HCT116 (cell line): ENCODE data around the gene TTC9B. TPM values are rescaled to one million over a fixed set of nuclear protein-coding genes. Genes with fewer than 3 reads are reported as not detected.

ENCODE experiments used
- ATAC-seq: fragments of 200-7000 bp; cut with Tn5 transposase; 2 replicates; pipeline ENCODE4 v1.9.1; 2020; ENCODE audit warnings: mild to moderate bottlenecking, moderate library complexity
- BruUV-seq: library from RNA; stranded (reverse); fragments of 400-500 nt; replicated peaks from 2 replicates; lab custom pipeline; 2021; lab: Mats Ljungman, UMichigan
- CTCF ChIA-PET: fragments of 300-600 bp; sonication (Branson Sonifier 250); formaldehyde crosslinking; loops from one replicate; lab custom pipeline; 2021; ENCODE audit warnings: antibody characterized with exemption; lab: Charles Lee
- POLR2A ChIA-PET: fragments of 300-600, 350-600 bp; sonication (Branson Sonifier 250); formaldehyde crosslinking; loops from one replicate; lab custom pipeline; 2021; ENCODE audit warnings: antibody characterized with exemption; lab: Charles Lee
- RAD21 ChIA-PET, 2 experiments: fragments of 300-600 bp; sonication (Branson Sonifier 250); formaldehyde crosslinking; loops; one replicate each; lab custom pipeline; 2023; ENCODE audit warnings: low total read pairs in 2 of 2; ENCODE audit not compliant: uncharacterized antibody in 2 of 2, unreplicated experiment in 2 of 2, low non-redundant PET in 1 of 2; lab: Charles Lee
- DNase-seq: peaks from one replicate; pipeline ENCODE4 v3.0.0-alpha.2; 2010; ENCODE audit warnings: low read depth, low spot score
- H2AFZ ChIP-seq: fragments of 200-600 bp; shearing (Covaris generic), sonication (generic); 2 replicates; pipeline ENCODE4 v1.6.1; 2017; ENCODE audit warnings: low read depth, mixed run types, mixed read lengths, antibody characterized with exemption, low read length; ENCODE audit not compliant: poor library complexity, severe bottlenecking
- H3K27ac ChIP-seq: 2 replicates; pipeline ENCODE4 v1.5.1; 2012; ENCODE audit warnings: low read depth, low read length
- H3K27me3 ChIP-seq: fragments of 200-600 bp; sonication (generic); 2 replicates; pipeline ENCODE4 v1.6.1; 2016; ENCODE audit warnings: mixed run types, low read length, mixed read lengths; ENCODE audit not compliant: insufficient read depth
- H3K36me3 ChIP-seq, 2 experiments: fragments of 200-500 bp in 1 of 2; fragments of 200-600 bp in 1 of 2; sonication (Bioruptor generic) in 1 of 2; sonication (generic) in 1 of 2; 2 replicates each; pipeline versions ENCODE4 v1.5.1 to v1.6.1; 2014 to 2016; ENCODE audit warnings: low read length in 2 of 2, inconsistent platforms in 1 of 2, mixed read lengths in 1 of 2, mixed run types in 1 of 2; ENCODE audit not compliant: insufficient read depth in 2 of 2, control insufficient read depth in 1 of 2
- H3K4me1 ChIP-seq, 2 experiments: fragments of 200-600 bp in 1 of 2; sonication (generic) in 1 of 2; 2 replicates each; pipeline versions ENCODE4 v1.5.1 to v1.6.1; 2012 to 2017; ENCODE audit warnings: low read length in 2 of 2, inconsistent platforms in 1 of 2, mild to moderate bottlenecking in 1 of 2, mixed read lengths in 1 of 2, mixed run types in 1 of 2, moderate library complexity in 1 of 2; ENCODE audit not compliant: insufficient read depth in 2 of 2, control insufficient read depth in 1 of 2
- H3K4me2 ChIP-seq: fragments of 200-600 bp; sonication (generic); 2 replicates; pipeline ENCODE4 v1.6.1; 2017; ENCODE audit warnings: mixed run types, low read length, mixed read lengths
- H3K4me3 ChIP-seq, 2 experiments: fragments of 200-600 bp in 1 of 2; sonication (generic) in 1 of 2; replicated peaks in 1 of 2; 2 replicates each; pipeline ENCODE4 v1.5.1; 2011 to 2016; ENCODE audit warnings: low read length in 2 of 2, control low read depth in 1 of 2, low read depth in 1 of 2, mild to moderate bottlenecking in 1 of 2, mixed read lengths in 1 of 2, mixed run types in 1 of 2
- H3K79me2 ChIP-seq: fragments of 200-600 bp; sonication (generic); 2 replicates; pipeline ENCODE4 v1.6.1; 2017; ENCODE audit warnings: mild to moderate bottlenecking, mixed run types, low read length, moderate library complexity, mixed read lengths; ENCODE audit not compliant: insufficient read depth
- H3K9ac ChIP-seq: fragments of 200-600 bp; sonication (generic); 2 replicates; pipeline ENCODE4 v1.6.1; 2016; ENCODE audit warnings: low read length, mixed read lengths
- H3K9me2 ChIP-seq: fragments of 200-600 bp; sonication (generic), shearing (Covaris generic); 2 replicates; pipeline ENCODE4 v1.6.1; 2017; ENCODE audit warnings: mixed run types, mild to moderate bottlenecking, moderate library complexity; ENCODE audit not compliant: insufficient read depth
- H3K9me3 ChIP-seq, 2 experiments: fragments of 200-500 bp in 1 of 2; fragments of 200-600 bp in 1 of 2; sonication (Bioruptor generic) in 1 of 2; sonication (generic) in 1 of 2; 2 replicates each; pipeline ENCODE4 v1.6.1; 2014 to 2017; ENCODE audit warnings: low read length in 2 of 2, mixed read lengths in 2 of 2, inconsistent platforms in 1 of 2, low read depth in 1 of 2, mild to moderate bottlenecking in 1 of 2, mixed run types in 1 of 2, moderate library complexity in 1 of 2; ENCODE audit not compliant: control insufficient read depth in 1 of 2, insufficient read depth in 1 of 2
- H4K20me1 ChIP-seq: fragments of 200-600 bp; sonication (generic), shearing (Covaris generic); 2 replicates; pipeline ENCODE4 v1.6.1; 2017; ENCODE audit warnings: mixed run types, mild to moderate bottlenecking, moderate library complexity; ENCODE audit not compliant: insufficient read depth
- EGR1 ChIP-seq: IDR thresholded peaks from 2 replicates; pipeline ENCODE4 v1.6.1; 2012; ENCODE audit warnings: low read depth
- POLR2AphosphoS5 ChIP-seq: IDR thresholded peaks from 2 replicates; pipeline ENCODE4 v1.6.1; 2011; ENCODE audit warnings: mild to moderate bottlenecking, low read depth, low read length, moderate library complexity
- SRF ChIP-seq: IDR thresholded peaks from 2 replicates; pipeline ENCODE4 v1.6.1; 2012; ENCODE audit warnings: low read depth
- TCF7L2 ChIP-seq: IDR thresholded peaks from 2 replicates; pipeline ENCODE4 v1.7.0; 2011; ENCODE audit warnings: borderline replicate concordance, inconsistent platforms; ENCODE audit not compliant: insufficient read depth, insufficient read length; ENCODE audit errors: extremely low read depth
- YY1 ChIP-seq: IDR thresholded peaks from 2 replicates; pipeline ENCODE4 v1.6.1; 2011; ENCODE audit warnings: low read length, low read depth, moderate library complexity, mild to moderate bottlenecking; ENCODE audit not compliant: insufficient replicate concordance; ENCODE audit errors: extremely low read depth
- intact Hi-C: fragments of 100-400 bp; cut with micrococcal nuclease; formaldehyde crosslinking; loops from 2 replicates; pipeline ENCODE4 v1.10.0; 2022
- total RNA-seq: library from RNA; stranded (reverse); gene quantifications from one replicate; pipeline ENCODE4 v1.2.1, GENCODE V29; 2021; ENCODE audit not compliant: unreplicated experiment
- TF ChIP-seq, protein P1 (sequence below), 3 experiments: fragments of 200-600 bp in 1 of 3; sonication (generic) in 1 of 3; IDR thresholded peaks in 2 of 3; conservative IDR thresholded peaks in 1 of 3; 2 replicates each; pipeline ENCODE4 v1.5.1; 2012 to 2017; ENCODE audit warnings: low read depth in 2 of 3, low read length in 2 of 3, antibody characterized with exemption in 1 of 3, borderline replicate concordance in 1 of 3, control low read depth in 1 of 3, mild to moderate bottlenecking in 1 of 3, mixed read lengths in 1 of 3, mixed run types in 1 of 3, moderate library complexity in 1 of 3; ENCODE audit not compliant: insufficient read depth in 1 of 3
- TF ChIP-seq, protein P2 (sequence below): IDR thresholded peaks from 2 replicates; pipeline ENCODE4 v1.6.1; 2012

TTC9B gene
- total RNA-seq, 1 experiment from 2014 or later: 1.7 TPM

- TF ChIP-seq, protein P1, sequence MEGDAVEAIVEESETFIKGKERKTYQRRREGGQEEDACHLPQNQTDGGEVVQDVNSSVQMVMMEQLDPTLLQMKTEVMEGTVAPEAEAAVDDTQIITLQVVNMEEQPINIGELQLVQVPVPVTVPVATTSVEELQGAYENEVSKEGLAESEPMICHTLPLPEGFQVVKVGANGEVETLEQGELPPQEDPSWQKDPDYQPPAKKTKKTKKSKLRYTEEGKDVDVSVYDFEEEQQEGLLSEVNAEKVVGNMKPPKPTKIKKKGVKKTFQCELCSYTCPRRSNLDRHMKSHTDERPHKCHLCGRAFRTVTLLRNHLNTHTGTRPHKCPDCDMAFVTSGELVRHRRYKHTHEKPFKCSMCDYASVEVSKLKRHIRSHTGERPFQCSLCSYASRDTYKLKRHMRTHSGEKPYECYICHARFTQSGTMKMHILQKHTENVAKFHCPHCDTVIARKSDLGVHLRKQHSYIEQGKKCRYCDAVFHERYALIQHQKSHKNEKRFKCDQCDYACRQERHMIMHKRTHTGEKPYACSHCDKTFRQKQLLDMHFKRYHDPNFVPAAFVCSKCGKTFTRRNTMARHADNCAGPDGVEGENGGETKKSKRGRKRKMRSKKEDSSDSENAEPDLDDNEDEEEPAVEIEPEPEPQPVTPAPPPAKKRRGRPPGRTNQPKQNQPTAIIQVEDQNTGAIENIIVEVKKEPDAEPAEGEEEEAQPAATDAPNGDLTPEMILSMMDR (IDR thresholded peaks at IDR 0.05 in 2 of 3, conservative IDR thresholded peaks at IDR 0.05 in 1 of 3; ENCODE audit: borderline replicate concordance in 1 of 3, insufficient read depth in 1 of 3, low read depth in 2 of 3, low read length in 2 of 3): no peak
These were observed 21.4 kb upstream of the TTC9B start (continued) for GRCh38 chr19:40239415-40240226.

GRCh38 chr19:40238775-40239174 is 20.6 kb upstream of the TTC9B start:
- Histone ChIP-seq H3K27me3 (no peaks in the 10 kb centered on the region), H3K9me3 (no peaks in the 10 kb centered on the region), H3K9ac (no peak overlapping the region), H3K4me3 (no peak overlapping the region), H3K4me2 (no peak overlapping the region), H3K27ac (no peak overlapping the region), H3K79me2 (no peaks in the 10 kb centered on the region), H3K36me3 (peaks cover 6 to 11% of the 10 kb centered on the region in 2 experiments; a peak in 3 of 4 replicates), H4K20me1 (no peaks in the 10 kb centered on the region), H2AFZ (no peak overlapping the region), H3K4me1 (no peaks in the 10 kb centered on the region), H3K9me2 (no peaks in the 10 kb centered on the region)
- ChIA-PET POLR2A (no interaction called here), CTCF (no interaction called here), RAD21 (no interaction called here)
- DNase-seq (no peak), ATAC-seq (no peak)
- TF ChIP-seq EGR1: no peak
- TF ChIP-seq, protein P2, sequence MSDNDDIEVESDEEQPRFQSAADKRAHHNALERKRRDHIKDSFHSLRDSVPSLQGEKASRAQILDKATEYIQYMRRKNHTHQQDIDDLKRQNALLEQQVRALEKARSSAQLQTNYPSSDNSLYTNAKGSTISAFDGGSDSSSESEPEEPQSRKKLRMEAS: no peak
- TF ChIP-seq SRF: no peak
- no peak for TF ChIP-seq YY1
- no peak for TF ChIP-seq TCF7L2
- no peak for TF ChIP-seq POLR2AphosphoS5
- no TSS peak for BruUV-seq
- intact Hi-C loops: no loop called here
